ENCODE data around the gene TCF20.

DNA sequence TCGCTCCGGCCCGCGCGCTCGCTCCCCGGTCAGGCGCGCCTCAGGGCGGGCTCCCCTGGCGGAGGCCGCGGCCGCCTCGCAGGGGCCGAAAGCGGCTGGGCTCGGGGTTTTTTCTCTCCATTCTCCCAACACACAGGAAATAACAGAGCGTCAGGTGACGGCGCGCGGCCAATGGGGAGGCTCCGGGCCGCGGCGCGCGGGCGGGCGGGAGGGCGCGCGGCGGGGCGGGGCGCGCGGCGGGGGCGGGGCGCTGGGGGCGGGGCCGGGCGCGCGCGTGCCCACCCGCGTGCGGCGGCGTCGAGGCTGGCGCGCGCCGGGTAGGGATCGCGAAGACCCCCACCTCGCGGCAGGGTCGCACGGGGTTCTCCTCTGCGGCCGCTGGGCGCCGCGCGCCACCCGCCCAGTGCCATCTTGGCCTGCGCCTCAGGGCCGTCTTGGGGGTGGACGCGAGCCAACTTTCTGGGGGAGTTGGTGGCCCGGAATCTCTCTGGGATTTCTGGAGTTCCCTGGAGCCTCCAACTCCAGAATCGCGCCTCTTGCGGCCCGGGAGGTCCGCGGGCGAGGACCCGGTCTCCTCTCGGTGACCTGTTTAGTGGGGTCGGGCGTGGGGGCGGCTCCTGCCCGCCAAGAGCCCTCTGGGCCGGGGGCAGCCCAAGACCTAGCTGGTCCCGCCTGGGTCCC is at the start of gene TCF20:
- TF ChIP-seq EP300 (IDR thresholded peaks at IDR 0.05) (peak in 1 of 2 donors; percentile 39), POLR2A (IDR thresholded peaks at IDR 0.05) (peak in 1 of 2 donors; percentile 31)
- TF ChIP-seq, protein P1, sequence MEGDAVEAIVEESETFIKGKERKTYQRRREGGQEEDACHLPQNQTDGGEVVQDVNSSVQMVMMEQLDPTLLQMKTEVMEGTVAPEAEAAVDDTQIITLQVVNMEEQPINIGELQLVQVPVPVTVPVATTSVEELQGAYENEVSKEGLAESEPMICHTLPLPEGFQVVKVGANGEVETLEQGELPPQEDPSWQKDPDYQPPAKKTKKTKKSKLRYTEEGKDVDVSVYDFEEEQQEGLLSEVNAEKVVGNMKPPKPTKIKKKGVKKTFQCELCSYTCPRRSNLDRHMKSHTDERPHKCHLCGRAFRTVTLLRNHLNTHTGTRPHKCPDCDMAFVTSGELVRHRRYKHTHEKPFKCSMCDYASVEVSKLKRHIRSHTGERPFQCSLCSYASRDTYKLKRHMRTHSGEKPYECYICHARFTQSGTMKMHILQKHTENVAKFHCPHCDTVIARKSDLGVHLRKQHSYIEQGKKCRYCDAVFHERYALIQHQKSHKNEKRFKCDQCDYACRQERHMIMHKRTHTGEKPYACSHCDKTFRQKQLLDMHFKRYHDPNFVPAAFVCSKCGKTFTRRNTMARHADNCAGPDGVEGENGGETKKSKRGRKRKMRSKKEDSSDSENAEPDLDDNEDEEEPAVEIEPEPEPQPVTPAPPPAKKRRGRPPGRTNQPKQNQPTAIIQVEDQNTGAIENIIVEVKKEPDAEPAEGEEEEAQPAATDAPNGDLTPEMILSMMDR (IDR thresholded peaks at IDR 0.05): no peak

All from tibial nerve (tissue), 4 donors.